GM23338 (cell line): ENCODE measurements around the gene SPTLC2. TPM values are rescaled to one million over a fixed set of nuclear protein-coding genes. Genes with fewer than 3 reads are reported as not detected.

Source experiments
- ATAC-seq: fragments of 200-7000 bp; cut with Tn5 transposase; 3 replicates; pipeline ENCODE4 v1.9.1; 2020
- DNase-seq: peaks from one replicate; pipeline ENCODE4 v3.0.0-alpha.2; 2015; ENCODE audit warnings: low spot score
- H2AFZ ChIP-seq: fragments of 200-600 bp; sonication (generic); 2 replicates; pipeline ENCODE4 v1.8.0; 2016; ENCODE audit warnings: antibody characterized with exemption, mild to moderate bottlenecking, moderate library complexity
- H3F3A ChIP-seq: fragments of 200-600 bp; sonication (generic); replicated peaks from 2 replicates; pipeline ENCODE4 v1.8.0; 2017; ENCODE audit warnings: antibody characterized with exemption, mixed run types, low read depth
- H3K27ac ChIP-seq: fragments of 200-600 bp; sonication (generic); 2 replicates; pipeline ENCODE4 v1.6.1; 2016; ENCODE audit warnings: low read depth
- H3K27me3 ChIP-seq: fragments of 200-600 bp; sonication (generic); 2 replicates; pipeline ENCODE4 v1.8.0; 2016; ENCODE audit warnings: mild to moderate bottlenecking, mixed run types, moderate library complexity; ENCODE audit not compliant: insufficient read depth
- H3K36me3 ChIP-seq: fragments of 200-600 bp; sonication (generic); 2 replicates; pipeline ENCODE4 v1.8.0; 2016; ENCODE audit warnings: mild to moderate bottlenecking; ENCODE audit not compliant: insufficient read depth
- H3K4me1 ChIP-seq: fragments of 200-600 bp; sonication (generic); 2 replicates; pipeline ENCODE4 v1.8.0; 2016; ENCODE audit warnings: mild to moderate bottlenecking, moderate library complexity; ENCODE audit not compliant: insufficient read depth
- H3K4me2 ChIP-seq: fragments of 200-600 bp; sonication (generic); 2 replicates; pipeline ENCODE4 v1.7.1; 2017; ENCODE audit warnings: mixed run types
- H3K4me3 ChIP-seq: fragments of 200-600 bp; sonication (generic); 2 replicates; pipeline ENCODE4 v1.6.1; 2016; ENCODE audit warnings: mixed run types
- H3K79me2 ChIP-seq: fragments of 200-600 bp; sonication (generic); replicated peaks from 2 replicates; pipeline ENCODE4 v1.8.0; 2017; ENCODE audit warnings: mild to moderate bottlenecking; ENCODE audit not compliant: insufficient read depth
- H3K9me2 ChIP-seq: fragments of 200-600 bp; sonication (generic); 2 replicates; pipeline ENCODE4 v1.8.0; 2017; ENCODE audit not compliant: insufficient read depth
- H4K20me1 ChIP-seq: fragments of 200-600 bp; sonication (generic); replicated peaks from 2 replicates; pipeline ENCODE4 v1.8.0; 2017; ENCODE audit warnings: mild to moderate bottlenecking; ENCODE audit not compliant: insufficient read depth
- H3K27ac Mint-ChIP-seq: 2 replicates; pipeline ENCODE4 v1.8.0; 2020; ENCODE audit warnings: inconsistent platforms, mild to moderate bottlenecking, moderate library complexity, mixed read lengths
- H3K27me3 Mint-ChIP-seq: 3 replicates; pipeline ENCODE4 v1.8.0; 2022; ENCODE audit warnings: low read depth, mild to moderate bottlenecking, moderate library complexity, mixed read lengths, inconsistent platforms; ENCODE audit not compliant: insufficient read depth, poor library complexity
- H3K36me3 Mint-ChIP-seq: 3 replicates; pipeline ENCODE4 v1.8.0; 2021; ENCODE audit warnings: low read depth, mild to moderate bottlenecking, inconsistent platforms, moderate library complexity, mixed read lengths
- H3K4me1 Mint-ChIP-seq: 3 replicates; pipeline ENCODE4 v1.8.0; 2020; ENCODE audit warnings: mild to moderate bottlenecking, inconsistent platforms, mixed read lengths
- H3K4me3 Mint-ChIP-seq: 3 replicates; pipeline ENCODE4 v1.8.0; 2021; ENCODE audit warnings: moderate library complexity, mild to moderate bottlenecking, inconsistent platforms, mixed read lengths
- H3K9me3 Mint-ChIP-seq: 3 replicates; pipeline ENCODE4 v1.8.0; 2020; ENCODE audit warnings: moderate library complexity, mild to moderate bottlenecking, inconsistent platforms, mixed read lengths
- EZH2 ChIP-seq: fragments of 200-600 bp; sonication (generic); IDR thresholded peaks from one replicate; pipeline ENCODE4 v1.8.0; 2017; ENCODE audit warnings: antibody characterized with exemption, mild to moderate bottlenecking, low read depth; ENCODE audit not compliant: unreplicated experiment
- JUNB ChIP-seq: IDR thresholded peaks from one replicate; pipeline ENCODE4 v1.6.1; 2016; ENCODE audit warnings: antibody characterized with exemption; ENCODE audit not compliant: unreplicated experiment
- NANOG ChIP-seq: IDR thresholded peaks from 2 replicates; pipeline ENCODE4 v1.6.1; 2016; ENCODE audit warnings: antibody characterized with exemption, borderline replicate concordance
- STAT1 ChIP-seq: IDR thresholded peaks from one replicate; pipeline ENCODE4 v1.6.1; 2016; ENCODE audit warnings: antibody characterized with exemption; ENCODE audit not compliant: unreplicated experiment
- ZNF114 ChIP-seq: fragments of 250-450 bp; sonication (Bioruptor Pico); IDR thresholded peaks from 2 replicates; pipeline ENCODE4 v1.5.0; 2020; ENCODE audit warnings: mild to moderate bottlenecking, moderate library complexity
- polyA plus RNA-seq: library from polyadenylated mRNA; unstranded; fragments of >200 nt; fragmentation: Nextera tagmentation; extraction: Ambion mirVana; gene quantifications from 2 replicates; pipeline ENCODE4 v1.2.1, GENCODE V29; 2016
- total RNA-seq: library from RNA; depleted of rRNA; stranded (reverse); fragments of >200 nt; shearing (Covaris generic); gene quantifications from 2 replicates; pipeline ENCODE4 v1.2.3, GENCODE V29; 2014
- TF ChIP-seq, protein P1 (sequence below): fragments of 250-450 bp; sonication (Bioruptor Pico); IDR thresholded peaks from 2 replicates; pipeline ENCODE4 v1.5.0; 2020; ENCODE audit warnings: mild to moderate bottlenecking, moderate library complexity
- TF ChIP-seq, protein P2 (sequence below): IDR thresholded peaks from 2 replicates; pipeline ENCODE4 v1.6.1; 2016; ENCODE audit warnings: antibody characterized with exemption
- TF ChIP-seq, protein P3 (sequence below), 2 experiments: fragments of 200-600 bp in 1 of 2; sonication (generic) in 1 of 2; conservative IDR thresholded peaks; 2 replicates each; pipeline versions ENCODE4 v1.5.1 to v1.6.1; 2016 to 2017; ENCODE audit warnings: antibody characterized with exemption in 2 of 2, low read depth in 2 of 2, mild to moderate bottlenecking in 2 of 2, moderate library complexity in 1 of 2

The SPTLC2 gene
- total and polyA plus RNA-seq, 2 experiments from 2014 or later = 22.3 to 38.9 TPM

- TF ChIP-seq, protein P1, sequence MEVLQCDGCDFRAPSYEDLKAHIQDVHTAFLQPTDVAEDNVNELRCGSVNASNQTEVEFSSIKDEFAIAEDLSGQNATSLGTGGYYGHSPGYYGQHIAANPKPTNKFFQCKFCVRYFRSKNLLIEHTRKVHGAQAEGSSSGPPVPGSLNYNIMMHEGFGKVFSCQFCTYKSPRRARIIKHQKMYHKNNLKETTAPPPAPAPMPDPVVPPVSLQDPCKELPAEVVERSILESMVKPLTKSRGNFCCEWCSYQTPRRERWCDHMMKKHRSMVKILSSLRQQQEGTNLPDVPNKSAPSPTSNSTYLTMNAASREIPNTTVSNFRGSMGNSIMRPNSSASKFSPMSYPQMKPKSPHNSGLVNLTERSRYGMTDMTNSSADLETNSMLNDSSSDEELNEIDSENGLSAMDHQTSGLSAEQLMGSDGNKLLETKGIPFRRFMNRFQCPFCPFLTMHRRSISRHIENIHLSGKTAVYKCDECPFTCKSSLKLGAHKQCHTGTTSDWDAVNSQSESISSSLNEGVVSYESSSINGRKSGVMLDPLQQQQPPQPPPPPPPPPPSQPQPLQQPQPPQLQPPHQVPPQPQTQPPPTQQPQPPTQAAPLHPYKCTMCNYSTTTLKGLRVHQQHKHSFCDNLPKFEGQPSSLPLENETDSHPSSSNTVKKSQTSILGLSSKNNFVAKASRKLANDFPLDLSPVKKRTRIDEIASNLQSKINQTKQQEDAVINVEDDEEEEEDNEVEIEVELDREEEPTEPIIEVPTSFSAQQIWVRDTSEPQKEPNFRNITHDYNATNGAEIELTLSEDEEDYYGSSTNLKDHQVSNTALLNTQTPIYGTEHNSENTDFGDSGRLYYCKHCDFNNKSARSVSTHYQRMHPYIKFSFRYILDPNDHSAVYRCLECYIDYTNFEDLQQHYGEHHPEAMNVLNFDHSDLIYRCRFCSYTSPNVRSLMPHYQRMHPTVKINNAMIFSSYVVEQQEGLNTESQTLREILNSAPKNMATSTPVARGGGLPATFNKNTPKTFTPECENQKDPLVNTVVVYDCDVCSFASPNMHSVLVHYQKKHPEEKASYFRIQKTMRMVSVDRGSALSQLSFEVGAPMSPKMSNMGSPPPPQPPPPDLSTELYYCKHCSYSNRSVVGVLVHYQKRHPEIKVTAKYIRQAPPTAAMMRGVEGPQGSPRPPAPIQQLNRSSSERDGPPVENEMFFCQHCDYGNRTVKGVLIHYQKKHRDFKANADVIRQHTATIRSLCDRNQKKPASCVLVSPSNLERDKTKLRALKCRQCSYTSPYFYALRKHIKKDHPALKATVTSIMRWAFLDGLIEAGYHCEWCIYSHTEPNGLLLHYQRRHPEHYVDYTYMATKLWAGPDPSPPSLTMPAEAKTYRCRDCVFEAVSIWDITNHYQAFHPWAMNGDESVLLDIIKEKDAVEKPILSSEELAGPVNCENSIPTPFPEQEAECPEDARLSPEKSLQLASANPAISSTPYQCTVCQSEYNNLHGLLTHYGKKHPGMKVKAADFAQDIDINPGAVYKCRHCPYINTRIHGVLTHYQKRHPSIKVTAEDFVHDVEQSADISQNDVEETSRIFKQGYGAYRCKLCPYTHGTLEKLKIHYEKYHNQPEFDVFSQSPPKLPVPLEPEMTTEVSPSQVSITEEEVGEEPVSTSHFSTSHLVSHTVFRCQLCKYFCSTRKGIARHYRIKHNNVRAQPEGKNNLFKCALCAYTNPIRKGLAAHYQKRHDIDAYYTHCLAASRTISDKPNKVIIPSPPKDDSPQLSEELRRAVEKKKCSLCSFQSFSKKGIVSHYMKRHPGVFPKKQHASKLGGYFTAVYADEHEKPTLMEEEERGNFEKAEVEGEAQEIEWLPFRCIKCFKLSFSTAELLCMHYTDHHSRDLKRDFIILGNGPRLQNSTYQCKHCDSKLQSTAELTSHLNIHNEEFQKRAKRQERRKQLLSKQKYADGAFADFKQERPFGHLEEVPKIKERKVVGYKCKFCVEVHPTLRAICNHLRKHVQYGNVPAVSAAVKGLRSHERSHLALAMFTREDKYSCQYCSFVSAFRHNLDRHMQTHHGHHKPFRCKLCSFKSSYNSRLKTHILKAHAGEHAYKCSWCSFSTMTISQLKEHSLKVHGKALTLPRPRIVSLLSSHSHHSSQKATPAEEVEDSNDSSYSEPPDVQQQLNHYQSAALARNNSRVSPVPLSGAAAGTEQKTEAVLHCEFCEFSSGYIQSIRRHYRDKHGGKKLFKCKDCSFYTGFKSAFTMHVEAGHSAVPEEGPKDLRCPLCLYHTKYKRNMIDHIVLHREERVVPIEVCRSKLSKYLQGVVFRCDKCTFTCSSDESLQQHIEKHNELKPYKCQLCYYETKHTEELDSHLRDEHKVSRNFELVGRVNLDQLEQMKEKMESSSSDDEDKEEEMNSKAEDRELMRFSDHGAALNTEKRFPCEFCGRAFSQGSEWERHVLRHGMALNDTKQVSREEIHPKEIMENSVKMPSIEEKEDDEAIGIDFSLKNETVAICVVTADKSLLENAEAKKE (CRISPR knock-in tag) = no peak
- no peak for TF ChIP-seq ZNF114
These were observed 57.1 kb downstream of the SPTLC2 start (continued) for GRCh38 chr14:77559381-77559780.

- ATAC-seq = no peak
- no peak for TF ChIP-seq EZH2
- no peak for TF ChIP-seq JUNB
- TF ChIP-seq ZNF114 = no peak
- TF ChIP-seq, protein P2, sequence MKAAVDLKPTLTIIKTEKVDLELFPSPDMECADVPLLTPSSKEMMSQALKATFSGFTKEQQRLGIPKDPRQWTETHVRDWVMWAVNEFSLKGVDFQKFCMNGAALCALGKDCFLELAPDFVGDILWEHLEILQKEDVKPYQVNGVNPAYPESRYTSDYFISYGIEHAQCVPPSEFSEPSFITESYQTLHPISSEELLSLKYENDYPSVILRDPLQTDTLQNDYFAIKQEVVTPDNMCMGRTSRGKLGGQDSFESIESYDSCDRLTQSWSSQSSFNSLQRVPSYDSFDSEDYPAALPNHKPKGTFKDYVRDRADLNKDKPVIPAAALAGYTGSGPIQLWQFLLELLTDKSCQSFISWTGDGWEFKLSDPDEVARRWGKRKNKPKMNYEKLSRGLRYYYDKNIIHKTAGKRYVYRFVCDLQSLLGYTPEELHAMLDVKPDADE = no peak
- no peak for TF ChIP-seq STAT1
- TF ChIP-seq, protein P3, sequence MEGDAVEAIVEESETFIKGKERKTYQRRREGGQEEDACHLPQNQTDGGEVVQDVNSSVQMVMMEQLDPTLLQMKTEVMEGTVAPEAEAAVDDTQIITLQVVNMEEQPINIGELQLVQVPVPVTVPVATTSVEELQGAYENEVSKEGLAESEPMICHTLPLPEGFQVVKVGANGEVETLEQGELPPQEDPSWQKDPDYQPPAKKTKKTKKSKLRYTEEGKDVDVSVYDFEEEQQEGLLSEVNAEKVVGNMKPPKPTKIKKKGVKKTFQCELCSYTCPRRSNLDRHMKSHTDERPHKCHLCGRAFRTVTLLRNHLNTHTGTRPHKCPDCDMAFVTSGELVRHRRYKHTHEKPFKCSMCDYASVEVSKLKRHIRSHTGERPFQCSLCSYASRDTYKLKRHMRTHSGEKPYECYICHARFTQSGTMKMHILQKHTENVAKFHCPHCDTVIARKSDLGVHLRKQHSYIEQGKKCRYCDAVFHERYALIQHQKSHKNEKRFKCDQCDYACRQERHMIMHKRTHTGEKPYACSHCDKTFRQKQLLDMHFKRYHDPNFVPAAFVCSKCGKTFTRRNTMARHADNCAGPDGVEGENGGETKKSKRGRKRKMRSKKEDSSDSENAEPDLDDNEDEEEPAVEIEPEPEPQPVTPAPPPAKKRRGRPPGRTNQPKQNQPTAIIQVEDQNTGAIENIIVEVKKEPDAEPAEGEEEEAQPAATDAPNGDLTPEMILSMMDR (conservative IDR thresholded peaks at IDR 0.05; ENCODE audit: low read depth in 2 of 2) = no peak
- no peak for TF ChIP-seq NANOG
- no peak overlapping the region for H3K4me3 ChIP-seq
- H3K27ac Mint-ChIP-seq = no peak overlapping the region
- peaks cover 43% of the 10 kb centered on the region for H3K36me3 Mint-ChIP-seq
- no peaks in the 10 kb centered on the region for H3K27me3 Mint-ChIP-seq
- no peak overlapping the region for H3K4me3 Mint-ChIP-seq
- no peaks in the 10 kb centered on the region for H3K9me2 ChIP-seq
- no peak overlapping the region for H3K4me2 ChIP-seq
- H3F3A ChIP-seq = no peaks in the 10 kb centered on the region
- no peaks in the 10 kb centered on the region for H3K9me3 Mint-ChIP-seq
- no peak overlapping the region for H2AFZ ChIP-seq
- no peaks in the 10 kb centered on the region for H3K4me1 Mint-ChIP-seq
- H3K27ac ChIP-seq = no peak overlapping the region; the same call in 1 of the 2 replicates
- no peaks in the 10 kb centered on the region for H3K4me1 ChIP-seq
- no peaks in the 10 kb centered on the region for H3K27me3 ChIP-seq
- peaks cover 16% of the 10 kb centered on the region for H3K36me3 ChIP-seq
- peaks cover 4% of the 10 kb centered on the region; the same call in 1 of the 2 replicates for H4K20me1 ChIP-seq
- no peak for DNase-seq
- H3K79me2 ChIP-seq = no peaks in the 10 kb centered on the region
These were observed 59.0 kb downstream of the SPTLC2 start for GRCh38 chr14:77557391-77557790.
